IMR-90 (cell line): Measurements from ENCODE around the gene ZBTB48. TPM values are rescaled to one million over a fixed set of nuclear protein-coding genes. Genes with fewer than 3 reads are reported as not detected.

Experiments used
- ATAC-seq: fragments of 200-7000 bp; cut with Tn5 transposase; 2 replicates; pipeline ENCODE4 v1.9.1; 2020; ENCODE audit warnings: low read depth, mild to moderate bottlenecking, moderate library complexity
- BruUV-seq: library from RNA; stranded (reverse); fragments of 400-500 nt; replicated peaks from 2 replicates; lab custom pipeline; 2021; lab: Mats Ljungman, UMichigan
- CTCF ChIA-PET: fragments of 300-600 bp; formaldehyde crosslinking; extraction: SDS; loops from one replicate; lab custom pipeline; 2021; ENCODE audit warnings: antibody characterized with exemption; lab: Yijun Ruan, JAX
- POLR2A ChIA-PET: fragments of 300-600 bp; sonication (Branson Sonifier 250); formaldehyde crosslinking; loops from one replicate; lab custom pipeline; 2022; ENCODE audit warnings: antibody characterized with exemption; ENCODE audit not compliant: unreplicated experiment; lab: Charles Lee
- DNase-seq: peaks from one replicate; pipeline ENCODE4 v3.0.0; 2013
- H2AFZ ChIP-seq: replicated peaks from 2 replicates; pipeline ENCODE3; 2013; ENCODE audit warnings: low read length, mild to moderate bottlenecking; ENCODE audit not compliant: poor library complexity
- H2AK5ac ChIP-seq: 2 replicates; pipeline ENCODE4 v1.6.1; 2013; ENCODE audit warnings: low read depth, low read length, inconsistent platforms
- H2AK9ac ChIP-seq: replicated peaks from 2 replicates; pipeline ENCODE3; 2013; ENCODE audit warnings: mild to moderate bottlenecking, low read depth, low read length, moderate library complexity; ENCODE audit not compliant: poor library complexity
- H2BK120ac ChIP-seq: 2 replicates; pipeline ENCODE4 v1.6.1; 2013; ENCODE audit warnings: low read depth, low read length, inconsistent platforms
- H2BK15ac ChIP-seq: 3 replicates; pipeline ENCODE4 v1.6.1; 2013; ENCODE audit warnings: low read depth, low read length, inconsistent platforms
- H2BK20ac ChIP-seq: 2 replicates; pipeline ENCODE4 v1.6.1; 2013; ENCODE audit warnings: low read depth, mild to moderate bottlenecking, inconsistent platforms, low read length, moderate library complexity
- H2BK5ac ChIP-seq: 2 replicates; pipeline ENCODE4 v1.6.1; 2013; ENCODE audit warnings: mild to moderate bottlenecking, low read depth, low read length, inconsistent platforms; ENCODE audit not compliant: poor library complexity, severe bottlenecking
- H3K14ac ChIP-seq: replicated peaks from 2 replicates; pipeline ENCODE4 v1.6.1; 2013; ENCODE audit warnings: low read depth, low read length, inconsistent platforms
- H3K18ac ChIP-seq: 2 replicates; pipeline ENCODE4 v1.6.1; 2013; ENCODE audit warnings: low read depth, low read length, control low read depth
- H3K23ac ChIP-seq: 2 replicates; pipeline ENCODE4 v1.6.1; 2013; ENCODE audit warnings: low read depth, low read length, inconsistent platforms
- H3K27ac ChIP-seq: 2 replicates; pipeline ENCODE4 v1.5.1; 2013; ENCODE audit warnings: mild to moderate bottlenecking, control low read depth, low read length; ENCODE audit not compliant: insufficient read depth
- H3K27me3 ChIP-seq: 2 replicates; pipeline ENCODE4 v1.6.1; 2013; ENCODE audit warnings: low read length; ENCODE audit not compliant: control insufficient read depth, insufficient read depth
- H3K36me3 ChIP-seq: 2 replicates; pipeline ENCODE4 v1.6.1; 2013; ENCODE audit warnings: low read length, mixed read lengths; ENCODE audit not compliant: control insufficient read depth, insufficient read depth
- H3K4ac ChIP-seq: 2 replicates; pipeline ENCODE4 v1.6.1; 2013; ENCODE audit warnings: low read depth, low read length, inconsistent platforms
- H3K4me1 ChIP-seq: 2 replicates; pipeline ENCODE4 v1.6.1; 2013; ENCODE audit warnings: low read length, mixed read lengths; ENCODE audit not compliant: control insufficient read depth, insufficient read depth
- H3K4me2 ChIP-seq: 2 replicates; pipeline ENCODE4 v1.6.1; 2013; ENCODE audit warnings: low read depth, mild to moderate bottlenecking, control low read depth, low read length, moderate library complexity
- H3K4me3 ChIP-seq: 2 replicates; pipeline ENCODE4 v1.5.1; 2013; ENCODE audit warnings: low read depth, mild to moderate bottlenecking, control low read depth, low read length, moderate library complexity; ENCODE audit not compliant: insufficient read depth
- H3K56ac ChIP-seq: 2 replicates; pipeline ENCODE4 v1.6.1; 2013; ENCODE audit warnings: low read length, inconsistent platforms; ENCODE audit not compliant: insufficient read depth; ENCODE audit errors: extremely low read depth
- H3K79me1 ChIP-seq, 2 experiments: 2 replicates each; pipeline ENCODE4 v1.6.1; 2013; ENCODE audit warnings: low read length in 2 of 2, inconsistent platforms in 1 of 2, low read depth in 1 of 2
- H3K9ac ChIP-seq: 2 replicates; pipeline ENCODE4 v1.6.1; 2013; ENCODE audit warnings: low read depth, low read length, control low read depth
- H3K9me1 ChIP-seq: 2 replicates; pipeline ENCODE4 v1.6.1; 2013; ENCODE audit warnings: low read length, inconsistent platforms; ENCODE audit not compliant: insufficient read depth
- H3K9me3 ChIP-seq: 2 replicates; pipeline ENCODE4 v1.6.1; 2013; ENCODE audit warnings: low read length; ENCODE audit not compliant: control insufficient read depth, insufficient read depth
- H4K20me1 ChIP-seq: 2 replicates; pipeline ENCODE4 v1.6.1; 2013; ENCODE audit warnings: low read length, inconsistent platforms; ENCODE audit not compliant: insufficient read depth
- H4K5ac ChIP-seq: 2 replicates; pipeline ENCODE4 v1.6.1; 2013; ENCODE audit warnings: mild to moderate bottlenecking, low read depth, low read length, control low read depth
- H4K8ac ChIP-seq, 2 experiments: 2 replicates each; pipeline ENCODE4 v1.6.1; 2013; ENCODE audit warnings: low read depth in 2 of 2, low read length in 2 of 2, control low read depth in 1 of 2, inconsistent platforms in 1 of 2
- H4K91ac ChIP-seq: 2 replicates; pipeline ENCODE4 v1.6.1; 2013; ENCODE audit warnings: low read depth, low read length, inconsistent platforms; ENCODE audit not compliant: insufficient read depth
- BHLHE40 ChIP-seq: fragments of 150-350 bp; IDR thresholded peaks from 2 replicates; pipeline ENCODE4 v1.6.1; 2016; ENCODE audit warnings: mild to moderate bottlenecking, low read depth, low read length
- CHD1 ChIP-seq: IDR thresholded peaks from 2 replicates; pipeline ENCODE4 v1.6.1; 2012; ENCODE audit warnings: low read depth, low read length, improper control_type of control experiment
- FOS ChIP-seq: fragments of 150-350 bp; IDR thresholded peaks from 2 replicates; pipeline ENCODE4 v1.6.1; 2016; ENCODE audit warnings: low read depth, low read length
- MAFK ChIP-seq: IDR thresholded peaks from 2 replicates; pipeline ENCODE4 v1.6.1; 2012; ENCODE audit warnings: low read depth, low read length, improper control_type of control experiment
- MAZ ChIP-seq: IDR thresholded peaks from 2 replicates; pipeline ENCODE4 v1.6.1; 2012; ENCODE audit warnings: low read depth, mild to moderate bottlenecking, low read length, improper control_type of control experiment, moderate library complexity, borderline replicate concordance
- MXI1 ChIP-seq: IDR thresholded peaks from 2 replicates; pipeline ENCODE4 v1.6.1; 2012; ENCODE audit warnings: low read depth, mild to moderate bottlenecking, low read length, moderate library complexity, borderline replicate concordance
- NFE2L2 ChIP-seq: fragments of 150-350 bp; IDR thresholded peaks from 2 replicates; pipeline ENCODE4 v1.6.1; 2016; ENCODE audit warnings: low read depth, mild to moderate bottlenecking, low read length
- POLR2A ChIP-seq: IDR thresholded peaks from 2 replicates; pipeline ENCODE4 v1.6.1; 2012; ENCODE audit warnings: mild to moderate bottlenecking, low read depth, low read length
- RAD21 ChIP-seq: IDR thresholded peaks from 2 replicates; pipeline ENCODE4 v1.6.1; 2012; ENCODE audit warnings: low read length, improper control_type of control experiment
- RCOR1 ChIP-seq: IDR thresholded peaks from 2 replicates; pipeline ENCODE4 v1.6.1; 2012; ENCODE audit warnings: mild to moderate bottlenecking, low read length, improper control_type of control experiment; ENCODE audit not compliant: insufficient replicate concordance
- RFX5 ChIP-seq: IDR thresholded peaks from 2 replicates; pipeline ENCODE4 v1.8.0; 2012; ENCODE audit warnings: low read depth, mild to moderate bottlenecking, low read length, moderate library complexity
- SMC3 ChIP-seq: fragments of 150-350 bp; IDR thresholded peaks from 2 replicates; pipeline ENCODE4 v1.6.1; 2016; ENCODE audit warnings: low read depth, mild to moderate bottlenecking, antibody characterized with exemption, low read length, moderate library complexity
- WGBS, 2 experiments: methylation state at CpG; one replicate each; pipeline versions ENCODE4 v1.1.5 to v1.1.7; 2013; ENCODE audit warnings: missing lambda C conversion rate in 2 of 2; ENCODE audit not compliant: insufficient read length in 1 of 2; ENCODE audit errors: extremely low coverage in 2 of 2; 5-methylcytosine and 5-hydroxymethylcytosine counted together
- dilution Hi-C: fragments of 300-500 bp; cut with HindIII; formaldehyde crosslinking; loops from one replicate; pipeline ENCODE4 v1.14.3; 2018; ENCODE audit warnings: low sequenced_read_pairs; ENCODE audit not compliant: unreplicated experiment
- in situ Hi-C: fragments of 300-500 bp; cut with MboI; formaldehyde crosslinking; loops from 3 replicates; pipeline ENCODE4 v1.14.3; 2019; ENCODE audit warnings: low sequenced_read_pairs, inconsistent platforms, mixed read lengths
- intact Hi-C: fragments of 100-400 bp; cut with micrococcal nuclease; formaldehyde crosslinking; loops from 2 replicates; pipeline ENCODE4 v1.10.0; 2022
- polyA plus RNA-seq, 3 experiments: library from polyadenylated mRNA; depleted of rRNA; stranded (reverse); fragments of >200 nt; gene quantifications; 2 replicates each; pipeline ENCODE4 v1.2.3, GENCODE V29; 2012; ENCODE audit warnings: low replicate concordance in 1 of 3
- total RNA-seq: library from RNA; depleted of rRNA; stranded (reverse); fragments of >200 nt; gene quantifications from 2 replicates; pipeline ENCODE4 v1.2.3, GENCODE V29; 2012
- TF ChIP-seq, protein P1 (sequence below): conservative IDR thresholded peaks from 2 replicates; pipeline ENCODE4 v1.5.1; 2012; ENCODE audit warnings: mild to moderate bottlenecking, low read depth, low read length, improper control_type of control experiment
- TF ChIP-seq, protein P2 (sequence below): fragments of 150-350 bp; IDR thresholded peaks from 2 replicates; pipeline ENCODE4 v1.6.1; 2016; ENCODE audit warnings: low read depth, mild to moderate bottlenecking, low read length, moderate library complexity, borderline replicate concordance

Gene ZBTB48
- total and polyA plus RNA-seq, 2 of the 4 experiments (the other 2 are of a cell fraction): 9.3 to 17.5 TPM

DNA sequence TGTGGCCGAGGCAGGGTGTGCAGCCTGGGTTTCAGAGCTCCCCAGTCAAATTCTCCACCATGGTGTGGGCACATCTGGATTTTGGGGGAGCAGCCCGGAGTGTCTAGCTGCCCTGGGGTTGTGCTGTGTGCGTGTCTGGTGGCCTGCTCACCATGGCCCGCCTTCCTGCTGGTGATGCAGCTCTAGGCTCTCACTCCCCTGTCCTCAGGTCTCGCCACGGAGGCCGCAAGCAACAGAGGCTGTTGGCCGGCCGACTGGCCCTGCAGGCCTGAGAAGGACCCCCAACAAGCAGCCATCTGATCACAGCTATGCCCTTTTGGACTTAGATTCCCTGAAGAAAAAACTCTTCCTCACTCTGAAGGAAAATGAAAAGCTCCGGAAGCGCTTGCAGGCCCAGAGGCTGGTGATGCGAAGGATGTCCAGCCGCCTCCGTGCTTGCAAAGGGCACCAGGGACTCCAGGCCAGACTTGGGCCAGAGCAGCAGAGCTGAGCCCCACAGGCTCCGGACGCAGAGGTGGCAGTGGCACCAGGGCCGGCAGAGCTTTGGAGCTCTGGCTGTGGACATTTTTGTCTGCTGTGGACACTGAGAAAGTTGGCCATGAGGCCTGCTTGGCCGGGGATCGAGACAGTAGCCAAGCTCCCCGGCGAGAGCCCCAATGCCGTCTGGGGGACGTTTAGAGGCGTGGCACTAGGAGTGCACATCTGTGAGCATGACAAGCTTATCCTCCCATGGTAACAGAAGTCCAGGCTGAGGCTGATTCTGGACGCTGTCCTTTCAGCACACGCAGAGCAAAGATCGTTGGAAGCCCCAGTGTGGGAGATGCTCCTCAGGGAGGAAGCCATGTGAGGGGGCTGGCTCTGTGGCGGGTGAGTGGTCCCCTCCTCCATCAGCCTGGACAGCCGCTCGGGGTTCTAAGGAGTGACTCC lies 53.1 kb downstream of the ZBTB48 start:
- Histone ChIP-seq H3K9me3 (no peaks in the 10 kb centered on the region), H2AFZ (no peak overlapping the region), H3K27me3 (no peaks in the 10 kb centered on the region), H3K9me1 (0 out of 2 replicates have a peak, but pooled peaks cover 2% of the 10 kb centered on the region), H3K4me3 (no peak overlapping the region), H4K8ac (no peak overlapping the region), H2AK5ac (no peak overlapping the region), H2BK5ac (no peak overlapping the region), H4K20me1 (peaks cover 18% of the 10 kb centered on the region), H3K4ac (no peak overlapping the region), H4K5ac (no peak overlapping the region), H3K18ac (no peak overlapping the region), H3K9ac (no peak overlapping the region), H2BK15ac (no peak overlapping the region), H3K4me2 (no peak overlapping the region), H4K91ac (no peak overlapping the region), H2AK9ac (peak overlapping the region; percentile 24), H3K14ac (no peak overlapping the region), H3K36me3 (peaks cover 72% of the 10 kb centered on the region), H3K27ac (no peak overlapping the region), H3K79me1 (peaks cover 3 to 28% of the 10 kb centered on the region in 2 experiments), H3K23ac (no peak overlapping the region), H2BK120ac (no peak overlapping the region), H3K4me1 (peaks cover 2% of the 10 kb centered on the region; the same call in 1 of the 2 replicates), H2BK20ac (no peak overlapping the region), H3K56ac (no peak overlapping the region)
- intact Hi-C loops (no loop called here), dilution Hi-C loops (no loop called here), in situ Hi-C loops (no loop called here)
- 96% methylated on average over 9 of the region's 30 CpGs; no CpG with 5 or more reads in 1 of the 2 experiments for WGBS, 2 experiments
- DNase-seq: no peak
- ChIA-PET CTCF (no interaction called here), POLR2A (no interaction called here)
- no TSS peak for BruUV-seq
- ATAC-seq: no peak
- TF ChIP-seq MAZ: no peak
- TF ChIP-seq CHD1: no peak
- TF ChIP-seq, protein P1, sequence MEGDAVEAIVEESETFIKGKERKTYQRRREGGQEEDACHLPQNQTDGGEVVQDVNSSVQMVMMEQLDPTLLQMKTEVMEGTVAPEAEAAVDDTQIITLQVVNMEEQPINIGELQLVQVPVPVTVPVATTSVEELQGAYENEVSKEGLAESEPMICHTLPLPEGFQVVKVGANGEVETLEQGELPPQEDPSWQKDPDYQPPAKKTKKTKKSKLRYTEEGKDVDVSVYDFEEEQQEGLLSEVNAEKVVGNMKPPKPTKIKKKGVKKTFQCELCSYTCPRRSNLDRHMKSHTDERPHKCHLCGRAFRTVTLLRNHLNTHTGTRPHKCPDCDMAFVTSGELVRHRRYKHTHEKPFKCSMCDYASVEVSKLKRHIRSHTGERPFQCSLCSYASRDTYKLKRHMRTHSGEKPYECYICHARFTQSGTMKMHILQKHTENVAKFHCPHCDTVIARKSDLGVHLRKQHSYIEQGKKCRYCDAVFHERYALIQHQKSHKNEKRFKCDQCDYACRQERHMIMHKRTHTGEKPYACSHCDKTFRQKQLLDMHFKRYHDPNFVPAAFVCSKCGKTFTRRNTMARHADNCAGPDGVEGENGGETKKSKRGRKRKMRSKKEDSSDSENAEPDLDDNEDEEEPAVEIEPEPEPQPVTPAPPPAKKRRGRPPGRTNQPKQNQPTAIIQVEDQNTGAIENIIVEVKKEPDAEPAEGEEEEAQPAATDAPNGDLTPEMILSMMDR: no peak
- no peak for TF ChIP-seq POLR2A
- TF ChIP-seq BHLHE40: no peak
- TF ChIP-seq, protein P2, sequence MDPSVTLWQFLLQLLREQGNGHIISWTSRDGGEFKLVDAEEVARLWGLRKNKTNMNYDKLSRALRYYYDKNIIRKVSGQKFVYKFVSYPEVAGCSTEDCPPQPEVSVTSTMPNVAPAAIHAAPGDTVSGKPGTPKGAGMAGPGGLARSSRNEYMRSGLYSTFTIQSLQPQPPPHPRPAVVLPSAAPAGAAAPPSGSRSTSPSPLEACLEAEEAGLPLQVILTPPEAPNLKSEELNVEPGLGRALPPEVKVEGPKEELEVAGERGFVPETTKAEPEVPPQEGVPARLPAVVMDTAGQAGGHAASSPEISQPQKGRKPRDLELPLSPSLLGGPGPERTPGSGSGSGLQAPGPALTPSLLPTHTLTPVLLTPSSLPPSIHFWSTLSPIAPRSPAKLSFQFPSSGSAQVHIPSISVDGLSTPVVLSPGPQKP: no peak
- no peak for TF ChIP-seq MAFK
- TF ChIP-seq FOS: no peak
- no peak for TF ChIP-seq MXI1
- TF ChIP-seq RCOR1: no peak
- TF ChIP-seq RFX5: no peak
- TF ChIP-seq SMC3: no peak
- no peak for TF ChIP-seq NFE2L2
- no peak for TF ChIP-seq RAD21
